NCI-H146 (cell line): ENCODE measurements around the gene MT4.
A peak's percentile ranks its signal among the peaks of the same experiment; 100 is the strongest.

Experiments
- DNase-seq: peaks from one replicate; lab custom pipeline; 2025; lab: John Stamatoyannopoulos, UW

Gene MT4

DNA sequence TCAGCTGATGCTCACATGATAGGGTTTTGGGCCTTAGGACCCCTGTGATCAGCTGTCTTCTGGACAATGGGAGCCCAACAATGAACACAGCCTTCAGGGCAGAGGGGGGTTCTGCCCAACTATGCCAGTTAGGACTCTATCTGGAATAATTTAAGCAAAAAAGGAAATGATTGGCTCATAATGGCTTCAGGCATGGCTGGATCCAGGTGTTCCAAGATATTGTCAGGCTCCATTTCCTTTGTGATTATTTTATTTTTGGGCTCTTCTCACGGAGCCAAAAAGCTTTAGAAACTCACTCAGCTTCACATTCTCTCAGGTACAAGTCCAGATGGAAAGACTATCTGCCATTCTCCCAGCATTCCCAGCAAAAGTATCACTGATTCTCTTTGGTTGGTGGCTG, 40.6 kb downstream of the MT4 start:
- no peak for DNase-seq

DNA sequence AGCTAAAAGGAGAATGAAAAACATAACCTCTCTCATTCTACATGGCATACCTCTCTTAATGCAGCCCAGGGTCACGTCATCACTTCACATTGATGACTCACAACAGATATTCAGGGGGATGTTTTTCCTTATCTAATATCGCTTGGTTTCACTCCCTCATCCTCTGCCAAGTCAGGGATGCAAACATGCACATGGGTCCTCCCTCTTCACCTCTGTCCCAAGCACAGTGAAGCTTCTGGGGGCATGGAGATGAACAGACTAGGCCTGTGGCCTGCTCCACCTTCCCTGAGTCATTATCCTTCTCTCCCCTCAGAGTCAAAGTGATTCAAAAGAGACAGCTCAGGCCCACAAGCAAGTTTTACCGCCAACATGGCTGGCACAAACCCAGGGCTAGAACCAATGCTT, 41.2 kb downstream of the MT4 start:
- no peak for DNase-seq

DNA sequence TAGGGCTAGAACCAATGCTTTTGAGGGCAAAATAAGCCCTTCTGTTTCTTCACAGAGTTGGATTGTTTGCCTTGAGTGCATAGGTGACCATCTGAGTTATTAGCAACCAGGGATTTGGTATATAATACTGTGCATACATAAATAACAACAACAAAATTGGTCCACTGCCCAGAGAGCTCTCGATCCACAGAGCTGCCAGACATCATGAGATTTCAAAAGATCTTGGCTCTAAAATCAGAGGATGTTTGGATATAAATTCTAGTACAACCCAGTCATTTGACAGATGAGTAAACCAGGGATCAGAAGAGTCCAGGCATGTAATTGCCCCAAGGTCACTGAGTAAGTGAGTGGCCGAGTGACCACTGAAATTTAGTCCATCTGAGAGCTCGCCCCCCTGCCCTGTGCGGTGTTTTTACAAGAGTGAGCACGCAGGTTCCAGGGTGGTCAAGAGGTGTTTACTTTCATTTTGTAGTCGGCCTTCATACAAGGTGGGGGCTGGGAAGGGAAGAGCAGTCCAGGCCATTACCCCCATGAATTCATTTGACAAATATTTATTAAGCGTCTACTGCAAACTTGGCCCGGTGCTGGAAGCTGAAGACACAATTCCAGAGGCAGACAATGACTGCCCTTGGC, 41.7 kb downstream of the MT4 start:
- DNase-seq, result no peak

GRCh38 chr16:56607109-56607618, 42.3 kb downstream of the MT4 start:
- DNase-seq, result no peak

DNA sequence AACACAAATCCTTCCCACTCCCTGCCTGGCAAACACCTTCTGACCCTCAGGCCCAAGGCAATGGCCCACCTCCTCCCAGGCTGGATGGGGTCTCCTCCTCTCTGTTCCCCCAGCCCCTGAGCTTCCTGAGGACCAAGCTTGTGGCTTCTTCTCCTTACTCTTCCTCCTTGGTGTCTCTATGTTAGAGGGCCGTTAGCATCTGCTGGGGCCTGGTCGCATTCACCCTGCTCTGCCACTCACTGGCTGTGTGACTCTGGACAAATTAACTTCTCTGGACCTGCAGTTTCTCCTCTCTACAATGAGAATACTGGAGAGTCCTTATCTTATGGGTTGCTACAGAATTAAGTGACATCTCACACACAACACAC, 42.8 kb downstream of the MT4 start:
- DNase-seq, result no peak

GRCh38 chr16:56608043-56608875, 43.4 kb downstream of the MT4 start, which contains the start of gene MT2A:
MT2A (plus strand) TSS chr16:56608584; CDS start chr16:56608656, 72 bp downstream.
- peak; percentile 90 for DNase-seq

DNA sequence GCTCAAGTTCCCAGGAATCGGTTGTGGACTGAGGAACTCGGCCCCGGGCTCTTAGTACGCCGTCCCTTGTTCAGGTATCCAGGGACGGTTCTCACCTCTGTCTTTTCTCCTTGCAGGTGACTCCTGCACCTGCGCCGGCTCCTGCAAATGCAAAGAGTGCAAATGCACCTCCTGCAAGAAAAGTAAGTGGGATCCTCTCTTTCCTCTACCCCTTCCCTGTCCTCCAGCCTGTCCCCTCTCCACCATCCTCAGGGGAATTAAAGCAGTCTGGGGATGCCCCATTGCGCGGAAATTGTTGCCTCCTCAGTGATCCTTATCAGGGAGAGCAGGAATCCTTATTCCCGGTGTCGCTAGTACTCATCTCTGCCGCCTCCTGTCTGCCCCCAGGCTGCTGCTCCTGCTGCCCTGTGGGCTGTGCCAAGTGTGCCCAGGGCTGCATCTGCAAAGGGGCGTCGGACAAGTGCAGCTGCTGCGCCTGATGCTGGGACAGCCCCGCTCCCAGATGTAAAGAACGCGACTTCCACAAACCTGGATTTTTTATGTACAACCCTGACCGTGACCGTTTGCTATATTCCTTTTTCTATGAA, 44.1 kb downstream of the MT4 start:
- no peak for DNase-seq

DNA sequence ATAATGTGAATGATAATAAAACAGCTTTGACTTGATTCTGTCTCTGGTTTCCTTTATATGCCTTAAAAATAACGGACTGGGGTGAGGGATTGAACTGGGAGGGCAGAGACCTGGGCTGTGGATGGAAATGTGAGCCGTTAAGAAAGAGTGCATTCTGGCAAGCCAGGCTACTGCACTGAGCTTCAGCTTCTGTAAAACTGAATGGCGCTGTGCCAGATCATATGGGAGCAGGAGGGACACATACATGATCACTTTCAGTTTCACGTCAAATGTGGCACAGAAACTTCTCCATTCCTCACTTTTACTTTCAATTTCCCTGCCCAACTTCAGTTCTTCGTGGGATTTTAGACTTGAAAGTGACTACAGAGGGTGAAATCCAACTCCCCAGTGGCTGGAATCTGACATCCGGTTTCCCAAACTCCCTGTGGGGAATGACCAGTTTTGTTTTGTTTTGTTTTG, 44.6 kb downstream of the MT4 start:
- peak; percentile 19 for DNase-seq

- no peak for DNase-seq
These were observed 45.2 kb downstream of the MT4 start for GRCh38 chr16:56610017-56610608.

- DNase-seq, result no peak
These were observed 45.8 kb downstream of the MT4 start for GRCh38 chr16:56610609-56611111.

DNA sequence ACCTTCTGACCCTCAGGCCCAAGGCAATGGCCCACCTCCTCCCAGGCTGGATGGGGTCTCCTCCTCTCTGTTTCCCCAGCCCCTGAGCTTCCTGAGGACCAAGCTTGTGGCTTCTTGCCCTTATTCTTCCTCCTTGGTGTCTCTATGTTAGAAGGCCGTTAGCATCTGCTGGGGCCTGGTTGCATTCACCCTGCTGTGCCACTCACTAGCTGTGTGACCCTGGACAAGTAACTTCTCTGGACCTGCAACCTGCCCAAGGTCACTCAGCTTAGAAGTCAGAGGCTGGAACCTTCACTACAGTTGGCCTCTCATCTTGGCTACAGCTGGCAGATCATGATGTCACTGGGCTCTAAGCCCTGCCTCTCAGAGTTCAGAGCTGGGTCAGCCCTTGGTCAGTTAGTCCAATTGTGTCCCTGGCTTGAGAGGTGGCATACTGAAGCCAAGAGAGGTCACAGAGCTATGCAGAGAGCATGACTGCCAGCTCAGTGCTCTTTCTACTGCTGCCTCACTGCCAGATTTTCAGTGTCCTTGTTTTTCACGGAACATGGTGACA, 46.5 kb downstream of the MT4 start:
- DNase-seq, result no peak

DNA sequence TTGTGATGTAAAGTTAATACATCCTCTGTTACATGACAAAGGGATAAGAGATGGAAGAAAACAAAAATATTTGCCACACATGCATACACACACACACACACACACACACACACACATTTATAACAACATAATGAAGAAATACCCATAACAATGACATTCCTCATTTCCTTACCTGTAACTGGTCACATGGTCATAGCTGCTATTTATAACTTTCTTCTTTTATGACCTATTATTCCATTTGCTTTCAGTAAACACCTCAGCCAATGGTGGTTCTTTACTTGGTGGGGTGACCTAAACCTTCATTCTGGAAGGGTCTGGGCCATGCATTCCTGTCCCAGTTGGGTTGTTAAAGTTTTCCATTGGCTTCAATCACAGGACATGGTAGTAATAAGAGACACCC, 48.8 kb downstream of the MT4 start:
- DNase-seq, result no peak

DNA sequence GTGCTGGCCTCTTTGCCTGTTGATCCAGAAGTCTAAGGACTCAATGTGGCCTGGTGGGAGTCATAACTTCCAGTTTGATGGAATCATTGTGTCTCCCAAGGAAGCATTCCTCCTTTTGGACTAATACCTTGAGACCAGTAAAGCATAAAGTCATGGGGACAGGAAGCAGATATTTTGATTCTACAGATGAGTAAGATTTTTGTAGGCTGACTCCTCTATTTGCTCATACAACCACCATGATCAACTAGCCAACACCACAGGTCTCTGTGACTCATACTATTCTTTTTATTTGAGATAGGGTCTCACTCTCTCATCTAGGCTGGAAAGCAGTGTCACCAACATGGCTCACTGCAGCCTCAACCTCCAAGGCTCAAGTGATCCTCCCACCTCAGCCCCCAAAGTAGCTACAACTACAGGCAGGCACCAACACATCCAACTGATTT, 49.7 kb downstream of the MT4 start:
- DNase-seq, result no peak

DNA sequence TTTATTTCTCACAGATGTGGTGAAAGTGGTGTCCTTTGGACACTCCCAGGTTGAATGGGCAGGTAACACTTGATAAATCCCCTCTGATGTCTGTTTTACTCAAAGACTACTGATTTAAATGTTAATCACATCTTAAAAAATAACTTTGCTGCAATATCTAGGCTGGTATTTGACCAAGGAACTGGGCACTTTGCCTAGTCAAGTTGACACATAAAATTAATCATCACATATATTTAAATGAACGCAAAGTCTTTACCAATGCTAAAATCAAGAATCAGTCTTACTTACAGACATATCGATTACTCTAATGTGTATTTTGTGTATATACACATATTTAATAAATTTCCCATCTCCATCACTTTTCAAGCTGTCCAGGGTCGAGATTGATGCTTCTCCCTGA, 50.5 kb downstream of the MT4 start:
- DNase-seq, result no peak

- no peak for DNase-seq
These were observed 51.8 kb downstream of the MT4 start for GRCh38 chr16:56616608-56617211.

GRCh38 chr16:56617212-56618085, 52.6 kb downstream of the MT4 start:
- DNase-seq, result no peak

- DNase-seq, result no peak
These were observed 53.3 kb downstream of the MT4 start for GRCh38 chr16:56618138-56618537.
